GM19372 (cell line): ENCODE data around the gene ICE1.
"Not testable (repeated sequence)": the region's sequence is repeated elsewhere in the genome, so short reads cannot be mapped to it uniquely, and the experiment has no call there.

Experiments used
- ATAC-seq: cut with Tn5 transposase; IDR thresholded peaks from one replicate; pipeline ENCODE4 v1.9.1; 2021; ENCODE audit warnings: mild to moderate bottlenecking, low read depth, moderate library complexity; ENCODE audit not compliant: unreplicated experiment

Gene ICE1

DNA sequence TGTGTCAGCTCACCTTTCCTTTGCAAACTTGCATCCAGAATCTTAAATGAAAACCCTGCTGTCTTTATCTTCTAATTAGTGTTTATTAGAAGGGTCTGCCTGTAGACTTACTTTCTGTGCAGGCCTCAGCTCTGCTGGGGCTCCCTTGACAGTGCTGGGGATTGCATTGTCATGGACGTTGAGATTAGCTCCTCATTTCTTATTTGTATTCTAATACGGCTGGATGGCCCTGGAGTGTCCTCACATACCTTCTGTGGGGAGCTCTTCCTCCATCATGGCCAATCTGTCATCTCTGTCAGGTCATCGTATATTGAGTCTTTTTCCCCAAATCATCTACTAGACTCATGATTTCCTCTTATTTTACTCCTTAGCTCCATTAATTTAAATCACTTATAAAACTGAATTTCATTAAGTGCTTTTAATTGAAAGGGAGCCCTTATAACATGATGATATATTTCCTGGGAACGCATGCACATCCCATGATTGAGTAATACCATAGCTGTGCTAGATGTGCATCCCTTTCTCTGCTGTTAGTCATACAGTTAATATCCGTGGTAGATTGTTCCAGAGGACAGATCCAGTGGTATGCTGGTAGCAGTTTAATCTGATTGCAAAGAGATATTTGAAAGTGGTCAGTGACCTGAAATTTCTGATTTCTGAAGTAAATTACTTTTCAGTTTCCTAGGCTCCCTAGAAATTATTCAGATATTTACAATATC is 61.6 kb downstream of the ICE1 start:
- ATAC-seq: no peak

DNA sequence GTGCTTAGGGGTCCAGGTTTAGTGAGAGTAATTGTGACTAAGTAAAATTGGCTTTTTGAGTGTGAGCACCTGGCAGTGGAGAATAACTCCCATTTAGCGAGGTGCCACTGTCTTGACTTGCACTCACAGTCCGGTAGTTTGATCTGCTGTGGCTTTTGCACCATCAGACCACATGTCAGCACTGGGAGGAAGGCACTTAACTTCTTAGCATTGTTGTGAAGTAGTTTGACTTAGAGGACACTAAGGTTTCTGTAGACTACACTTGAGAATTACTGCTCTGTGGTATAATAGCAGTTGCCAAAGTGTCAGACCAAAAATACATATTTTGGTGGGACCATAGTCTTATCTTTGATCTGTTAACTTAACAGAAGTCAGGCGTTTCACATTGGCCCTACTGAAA is 63.6 kb downstream of the ICE1 start:
- no peak for ATAC-seq

- ATAC-seq: no peak
Measured at GRCh38 chr5:5487585-5488360, 65.3 kb downstream of the ICE1 start.

DNA sequence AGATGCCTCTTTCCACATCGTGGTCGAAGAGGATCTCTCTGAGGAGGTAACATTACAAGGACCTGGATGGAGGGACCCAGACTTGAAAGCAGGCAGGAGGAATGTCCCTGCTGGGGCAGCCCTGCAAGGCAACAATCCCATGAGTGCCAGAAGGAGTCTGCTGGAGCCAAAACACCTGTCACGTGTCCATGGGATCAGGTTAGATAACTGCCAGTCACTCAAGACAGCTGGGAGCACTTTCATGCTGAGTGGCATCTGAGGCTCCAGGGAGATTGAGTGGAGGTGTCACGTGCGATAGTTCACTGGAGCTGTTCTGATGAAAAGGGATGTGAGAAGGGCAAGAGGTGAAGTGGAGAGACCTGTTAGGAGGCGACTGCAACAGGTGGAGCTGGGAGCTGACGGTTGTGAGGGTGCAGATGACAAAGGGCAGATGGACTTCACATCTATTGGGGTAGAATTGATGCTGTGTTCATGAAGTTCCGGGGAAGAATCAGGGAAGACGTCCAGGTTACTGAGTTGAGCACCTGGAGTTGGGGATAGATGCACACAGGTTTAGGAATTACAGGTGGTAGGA is 68.4 kb downstream of the ICE1 start:
- no peak for ATAC-seq

DNA sequence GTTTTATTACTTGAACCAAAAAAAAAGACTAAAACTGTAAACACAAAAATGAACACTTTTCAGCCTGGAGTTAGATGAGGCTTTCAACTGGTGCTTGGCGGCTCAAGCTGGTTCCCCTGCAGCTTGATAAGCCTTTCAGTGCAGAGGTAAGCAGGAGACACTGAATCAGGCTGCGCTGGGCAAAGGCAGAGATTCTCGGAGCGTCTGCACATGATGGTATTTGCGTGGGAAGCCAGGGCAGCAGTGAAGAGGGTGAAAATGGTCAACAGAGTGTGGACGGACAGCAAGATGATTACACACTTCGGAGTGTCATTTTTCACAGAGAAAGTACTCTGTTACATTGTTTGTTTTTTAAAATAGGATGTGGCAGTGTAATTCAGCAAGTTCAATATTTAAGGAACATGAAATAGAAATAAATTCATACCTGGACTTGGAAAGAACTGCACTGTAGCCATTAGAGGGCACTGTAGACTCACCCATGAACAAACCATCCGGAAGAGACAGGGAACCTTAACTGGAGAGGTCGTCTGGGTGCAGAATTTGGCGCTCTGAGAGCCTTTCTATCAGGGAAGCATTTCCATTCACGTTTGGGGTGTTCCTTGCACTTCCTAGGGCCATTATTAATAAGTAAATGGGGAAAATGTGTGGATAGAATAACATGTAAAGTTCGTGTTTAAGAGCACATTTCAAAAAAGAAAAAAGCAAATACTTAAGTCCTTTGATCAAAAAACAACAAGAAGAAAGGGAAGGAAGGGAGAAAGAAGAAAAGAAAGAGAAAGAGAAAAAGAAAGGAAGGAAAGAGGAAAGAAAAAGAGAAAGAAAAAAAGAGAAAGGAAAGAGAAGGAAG is 69.8 kb downstream of the ICE1 start:
- ATAC-seq: peak; percentile 46

DNA sequence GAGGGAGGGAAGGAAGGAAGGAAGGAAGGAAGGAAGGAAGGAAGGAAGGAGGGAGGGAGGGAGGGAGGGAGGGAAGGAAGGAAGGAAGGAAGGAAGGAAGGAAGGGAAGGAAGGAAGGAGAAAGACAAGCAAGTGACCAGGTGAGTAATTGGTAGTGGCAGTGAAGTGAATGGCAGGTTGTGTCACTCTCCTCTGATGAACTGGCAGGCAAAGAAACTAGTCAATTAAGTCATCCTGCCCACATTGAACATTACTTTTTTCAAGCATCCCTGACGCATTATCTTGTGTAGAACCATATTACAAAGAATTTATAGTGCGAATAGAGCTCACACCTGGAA is 70.4 kb downstream of the ICE1 start:
- not testable (repeated sequence) for ATAC-seq

- ATAC-seq: peak; percentile 70
Measured at GRCh38 chr5:5494489-5495402, 72.3 kb downstream of the ICE1 start.

DNA sequence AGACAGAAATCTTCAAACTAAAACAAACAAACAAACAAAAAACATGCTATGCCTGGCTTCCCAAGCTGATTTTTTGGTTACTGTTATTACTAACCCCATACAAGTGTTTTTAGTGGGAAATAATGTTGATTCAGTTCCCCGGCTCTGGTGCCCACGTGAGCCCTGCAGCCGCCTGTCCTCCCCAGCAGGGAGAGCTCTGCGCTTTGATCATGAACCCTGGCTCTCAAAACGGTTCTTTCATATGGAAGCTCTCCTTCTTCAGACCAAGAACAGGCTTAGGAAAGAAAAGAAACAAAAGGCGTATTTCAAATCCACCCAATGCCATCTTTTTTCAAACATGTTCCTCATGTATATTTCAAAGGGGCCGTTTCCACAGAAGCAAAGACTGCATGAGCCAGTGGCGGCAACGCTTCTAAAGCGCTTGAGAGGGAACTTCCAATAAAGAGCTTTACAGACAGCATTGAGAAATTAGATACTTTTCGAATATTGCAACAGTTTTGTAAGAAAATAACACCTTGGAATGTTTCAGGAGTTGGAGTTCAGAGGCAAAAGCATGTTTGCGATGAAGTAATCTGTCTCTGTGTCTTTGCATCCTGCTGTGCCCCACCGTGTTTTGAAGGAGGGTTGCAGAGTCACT is 74.8 kb downstream of the ICE1 start:
- ATAC-seq: peak; percentile 54

DNA sequence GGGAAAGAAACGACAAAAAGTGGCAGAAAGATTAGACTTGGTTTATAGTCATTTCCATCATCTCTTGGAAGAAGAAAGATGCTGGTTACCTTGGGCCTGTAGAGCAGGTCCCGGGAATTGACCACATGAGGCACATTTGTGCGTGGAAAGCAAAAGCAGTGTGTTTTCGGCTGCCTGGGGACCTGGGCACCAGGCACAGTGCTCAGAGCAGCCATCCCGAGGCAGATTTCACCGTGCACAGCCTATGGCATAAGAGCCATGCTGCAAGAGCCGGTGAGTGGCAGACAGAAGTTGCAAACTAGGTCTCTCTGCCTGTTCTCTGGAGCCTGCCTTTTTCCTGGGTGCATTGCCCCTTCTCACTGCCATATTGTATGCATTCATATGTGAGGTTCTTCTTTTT is 77.0 kb downstream of the ICE1 start:
- ATAC-seq: no peak

DNA sequence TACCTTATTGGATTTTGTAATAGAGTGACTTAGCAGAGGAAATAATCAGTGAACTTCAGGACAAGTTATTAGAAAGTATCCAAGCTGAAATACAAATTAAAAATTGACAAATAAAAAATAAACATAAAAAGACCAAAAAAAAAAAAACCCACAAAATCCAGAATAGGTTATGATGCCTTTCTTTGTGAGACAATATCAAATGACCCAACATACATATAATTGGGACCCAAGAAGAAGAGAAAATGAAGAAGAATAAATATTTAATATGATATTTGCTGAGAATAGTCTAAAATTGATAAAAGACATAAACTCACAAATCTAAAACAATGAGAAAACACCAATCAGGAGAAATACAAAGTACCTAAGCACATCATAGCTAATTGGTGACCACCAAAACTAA is 81.8 kb downstream of the ICE1 start:
- ATAC-seq: no peak

- no peak for ATAC-seq
Measured at GRCh38 chr5:5505815-5506214, 83.3 kb downstream of the ICE1 start.

DNA sequence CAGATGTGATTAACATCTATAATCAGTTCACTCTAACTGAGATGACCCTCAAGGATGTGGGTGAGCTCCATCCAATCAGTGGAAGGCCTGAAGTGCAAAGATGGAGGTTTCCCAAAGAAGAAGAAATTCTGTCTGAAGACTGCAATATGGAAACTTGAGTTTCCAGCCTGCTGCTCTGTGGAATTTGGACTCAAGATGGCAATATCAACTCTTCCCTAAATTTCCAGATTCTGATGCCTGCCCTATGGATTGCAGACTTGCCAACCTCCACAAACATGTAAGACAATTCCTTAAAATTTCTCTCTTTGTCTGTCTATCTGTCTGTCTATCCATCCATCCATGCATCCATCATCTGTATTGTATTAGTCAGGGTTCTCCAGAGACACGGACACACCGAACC is 85.9 kb downstream of the ICE1 start:
- ATAC-seq: no peak

GRCh38 chr5:5511904-5512416 is 89.5 kb downstream of the ICE1 start:
- ATAC-seq: no peak

DNA sequence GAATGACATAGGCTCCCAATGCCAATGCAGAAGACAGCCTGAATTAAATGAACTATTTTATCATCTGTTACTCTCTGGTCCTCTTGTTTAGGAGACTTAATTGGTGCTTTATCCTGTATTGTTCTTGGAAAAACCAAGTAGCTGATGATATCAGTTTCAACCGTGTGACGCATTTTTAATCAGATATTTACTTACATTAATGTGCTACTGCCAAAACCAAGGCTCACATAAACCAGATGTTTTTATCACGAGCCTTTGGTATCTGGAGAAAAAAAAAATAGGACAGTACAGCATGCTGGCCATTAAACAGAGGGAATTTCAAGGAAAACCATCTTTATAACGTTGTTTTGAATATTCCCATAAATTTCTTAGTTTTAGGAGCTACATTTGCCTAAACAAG is 90.1 kb downstream of the ICE1 start:
- no peak for ATAC-seq

DNA sequence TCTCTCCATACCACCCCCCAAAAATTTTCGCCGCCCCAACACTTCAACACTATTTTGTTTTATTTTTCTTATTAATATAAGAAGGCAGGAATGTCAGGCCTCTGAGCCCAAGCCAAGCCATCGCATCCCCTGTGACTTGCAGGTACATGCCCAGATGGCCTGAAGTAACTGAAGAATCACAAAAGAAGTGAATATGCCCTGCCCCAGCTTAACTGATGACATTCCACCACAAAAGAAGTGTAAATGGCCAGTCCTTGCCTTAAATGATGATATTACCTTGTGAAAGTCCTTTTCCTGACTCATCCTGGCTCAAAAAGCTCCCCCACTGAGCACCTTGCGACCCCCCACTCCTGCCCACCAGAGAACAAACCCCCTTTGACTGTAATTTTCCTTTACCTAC is 98.1 kb downstream of the ICE1 start:
- not testable (repeated sequence) for ATAC-seq

DNA sequence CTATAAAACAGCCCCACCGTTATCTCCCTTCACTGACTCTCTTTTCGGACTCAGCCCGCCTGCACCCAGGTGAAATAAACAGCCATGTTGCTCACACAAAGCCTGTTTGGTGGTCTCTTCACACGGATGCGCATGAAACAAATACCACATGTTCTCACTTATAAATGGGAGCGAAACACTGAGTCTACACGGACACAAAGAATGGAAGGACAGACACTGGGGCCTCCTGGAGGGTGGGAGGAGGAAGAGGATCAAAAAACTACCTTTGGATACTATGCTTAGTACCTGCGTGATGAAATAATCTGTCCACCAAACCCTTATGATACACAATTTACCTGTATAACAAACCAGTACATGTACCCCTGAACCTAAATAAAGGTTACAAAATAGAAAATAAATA is 98.6 kb downstream of the ICE1 start:
- no peak for ATAC-seq

GRCh38 chr5:5521478-5521877 is 99.0 kb downstream of the ICE1 start:
- no peak for ATAC-seq

DNA sequence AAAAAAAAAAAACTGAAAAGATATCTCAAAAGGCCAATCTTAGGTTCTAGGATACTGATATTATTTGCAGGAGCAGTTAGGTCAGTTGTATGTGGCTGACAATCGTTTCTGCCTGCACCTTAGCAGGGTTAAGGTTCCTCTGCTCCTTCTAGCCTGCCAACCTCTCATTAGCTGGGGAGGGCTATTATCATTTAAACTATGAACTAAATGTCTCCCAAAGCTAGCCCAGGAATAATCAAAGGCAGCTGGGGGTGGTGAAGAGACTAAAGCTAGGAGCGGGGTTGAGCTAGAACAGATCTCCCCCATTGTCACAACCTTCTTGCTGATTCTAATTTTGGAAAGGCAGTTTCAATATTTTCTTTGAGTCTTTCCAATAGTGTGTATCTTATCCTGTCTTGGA is 99.9 kb downstream of the ICE1 start:
- ATAC-seq: no peak

GRCh38 chr5:5523066-5523505 is 100.6 kb downstream of the ICE1 start:
- peak; percentile 86 for ATAC-seq
